Naive thymus-derived CD4-positive, alpha-beta T cell (primary cell): ENCODE data around the gene FAM161B. TPM values are rescaled to one million over a fixed set of nuclear protein-coding genes. Genes with fewer than 3 reads are reported as not detected.

Experiments used
- ATAC-seq: fragments of 150-1000 bp; cut with Tn5 transposase; 2 replicates; pipeline ENCODE4 v1.10.0; 2021; ENCODE audit warnings: mild to moderate bottlenecking, moderate library complexity
- CTCF ChIA-PET: fragments of 350-600 bp; sonication (Branson Sonifier 250); formaldehyde crosslinking; loops from one replicate; lab custom pipeline; 2021; ENCODE audit warnings: antibody characterized with exemption; lab: Charles Lee
- POLR2A ChIA-PET: fragments of 350-600 bp; sonication (Branson Sonifier 250); formaldehyde crosslinking; loops from one replicate; lab custom pipeline; 2021; ENCODE audit warnings: antibody characterized with exemption, inconsistent platforms; lab: Charles Lee
- DNase-seq, 9 donors: peaks; one replicate each; pipeline versions ENCODE4 v3.0.0 to v3.0.0-alpha.2; 2020 to 2022; ENCODE audit warnings: mixed read lengths in 1 of 9
- H3K27ac ChIP-seq: one replicate; pipeline ENCODE4 v1.7.0; 2013; ENCODE audit warnings: mild to moderate bottlenecking, low read depth, low read length, moderate library complexity
- H3K27me3 ChIP-seq, 2 donors: one replicate each; pipeline ENCODE4 v1.7.0; 2013; ENCODE audit warnings: low read length in 2 of 2, mild to moderate bottlenecking in 2 of 2, moderate library complexity in 2 of 2; ENCODE audit not compliant: control insufficient read depth in 2 of 2, insufficient read depth in 2 of 2
- H3K36me3 ChIP-seq, 3 experiments: 1 replicate in 2 of 3; 2 replicates in 1 of 3; pipeline ENCODE4 v1.7.0; 2013; ENCODE audit warnings: low read length in 3 of 3, mild to moderate bottlenecking in 3 of 3, moderate library complexity in 1 of 3; ENCODE audit not compliant: insufficient read depth in 3 of 3, control insufficient read depth in 2 of 3
- H3K4me1 ChIP-seq, 2 donors: one replicate each; pipeline ENCODE4 v1.7.0; 2013; ENCODE audit warnings: low read length in 2 of 2, mild to moderate bottlenecking in 2 of 2, moderate library complexity in 1 of 2; ENCODE audit not compliant: control insufficient read depth in 2 of 2, insufficient read depth in 2 of 2
- H3K4me3 ChIP-seq: 2 replicates; pipeline ENCODE4 v1.7.0; 2013; ENCODE audit warnings: mild to moderate bottlenecking, low read length
- H3K9me3 ChIP-seq, 3 experiments: 1 replicate in 2 of 3; 2 replicates in 1 of 3; pipeline ENCODE4 v1.7.0; 2013; ENCODE audit warnings: low read length in 3 of 3; ENCODE audit not compliant: control insufficient read depth in 2 of 3
- H3K27ac Mint-ChIP-seq, 9 donors: one replicate each; pipeline ENCODE4 v1.8.0; 2020 to 2022; ENCODE audit warnings: mixed read lengths in 9 of 9, mild to moderate bottlenecking in 8 of 9, moderate library complexity in 5 of 9, inconsistent platforms in 2 of 9
- H3K27me3 Mint-ChIP-seq, 5 donors: one replicate each; pipeline ENCODE4 v1.8.0; 2021 to 2022; ENCODE audit warnings: mixed read lengths in 5 of 5, mild to moderate bottlenecking in 1 of 5
- H3K36me3 Mint-ChIP-seq, 5 donors: one replicate each; pipeline ENCODE4 v1.8.0; 2020 to 2022; ENCODE audit warnings: mixed read lengths in 5 of 5, mild to moderate bottlenecking in 3 of 5, inconsistent platforms in 1 of 5
- H3K4me1 Mint-ChIP-seq, 7 donors: one replicate each; pipeline ENCODE4 v1.8.0; 2020 to 2022; ENCODE audit warnings: mixed read lengths in 7 of 7, mild to moderate bottlenecking in 3 of 7, inconsistent platforms in 1 of 7
- H3K4me3 Mint-ChIP-seq, 10 donors: one replicate each; pipeline ENCODE4 v1.8.0; 2020 to 2022; ENCODE audit warnings: mild to moderate bottlenecking in 10 of 10, mixed read lengths in 10 of 10, moderate library complexity in 6 of 10, inconsistent platforms in 2 of 10
- H3K9me3 Mint-ChIP-seq, 11 donors: one replicate each; pipeline ENCODE4 v1.8.0; 2020 to 2022; ENCODE audit warnings: mixed read lengths in 11 of 11, mild to moderate bottlenecking in 4 of 11, inconsistent platforms in 1 of 11, moderate library complexity in 1 of 11
- intact Hi-C, 2 donors: fragments of 100-400 bp; cut with micrococcal nuclease; formaldehyde crosslinking; loops; one replicate each; pipeline ENCODE4 v1.15.1; 2023
- polyA plus RNA-seq, 2 donors: library from polyadenylated mRNA; unstranded; fragments of 300-500 nt; fragmentation: Illumina TruSeq; gene quantifications; one replicate each; pipeline ENCODE4 v1.2.3, GENCODE V29; 2021
- total RNA-seq, 6 experiments: library from RNA in 5 of 6; stranded (reverse) in 5 of 6; gene quantifications; 1 replicate in 5 of 6; 2 replicates in 1 of 6; pipeline ENCODE4 v1.2.3 and lab custom pipeline; 2021 to 2026

The FAM161B gene
- total and polyA plus RNA-seq, 7 experiments from 2014 or later: 1.7 to 6.6 (median 3.7) TPM

GRCh38 chr14:73973497-73973896 lies 23.6 kb upstream of the FAM161B start:
- intact Hi-C loops: no loop called here
- Histone ChIP-seq H3K4me1 (no peaks in the 10 kb centered on the region), H3K27ac (no peak overlapping the region), H3K4me3 (no peak overlapping the region), H3K27me3 (no peaks in the 10 kb centered on the region), H3K9me3 (no peaks in the 10 kb centered on the region), H3K36me3 (peaks cover 0 to 24% (median 0%) of the 10 kb centered on the region in 3 experiments)
- ChIA-PET CTCF (no interaction called here), POLR2A (no interaction called here)
- Mint-ChIP-seq H3K4me3 (no peak overlapping the region), H3K27ac (no peak overlapping the region), H3K27me3 (no peaks in the 10 kb centered on the region), H3K9me3 (no peaks in the 10 kb centered on the region), H3K36me3 (peaks cover 0 to 23% (median 0%) of the 10 kb centered on the region in 5 donors), H3K4me1 (no peaks in the 10 kb centered on the region)
- ATAC-seq (no peak), DNase-seq (no peak)

- Mint-ChIP-seq H3K36me3 (peaks cover 0 to 25% (median 0%) of the 10 kb centered on the region in 5 donors), H3K27ac (peak overlapping the region in 1 of 9 donors; percentile 58), H3K4me3 (no peak overlapping the region), H3K4me1 (no peaks in the 10 kb centered on the region), H3K27me3 (no peaks in the 10 kb centered on the region), H3K9me3 (no peaks in the 10 kb centered on the region)
- ChIA-PET CTCF (no interaction called here), POLR2A (no interaction called here)
- ATAC-seq (no peak), DNase-seq (no peak)
- Histone ChIP-seq H3K4me1 (no peaks in the 10 kb centered on the region), H3K36me3 (peaks cover 0 to 16% (median 0%) of the 10 kb centered on the region in 3 experiments), H3K27ac (no peak overlapping the region), H3K9me3 (no peaks in the 10 kb centered on the region), H3K4me3 (no peak overlapping the region), H3K27me3 (no peaks in the 10 kb centered on the region)
- intact Hi-C loops: no loop called here
These were observed 19.0 kb upstream of the FAM161B start for GRCh38 chr14:73968885-73969284.

GRCh38 chr14:73965216-73965615 lies 15.3 kb upstream of the FAM161B start:
- POLR2A ChIA-PET: interaction anchor here (1.2 kb wide), 1 partner anchor 15 kb away, joined by 5 read pairs; the partner anchor contains the start of genes COQ6 and FAM161B
- H3K27ac ChIP-seq: no peak overlapping the region
- no peaks in the 10 kb centered on the region for H3K27me3 Mint-ChIP-seq

GRCh38 chr14:73961192-73961591 lies 11.3 kb upstream of the FAM161B start:
- Histone ChIP-seq H3K4me3 (no peak overlapping the region), H3K9me3 (no peaks in the 10 kb centered on the region), H3K27me3 (no peaks in the 10 kb centered on the region), H3K4me1 (no peaks in the 10 kb centered on the region), H3K27ac (no peak overlapping the region), H3K36me3 (peaks cover 4 to 70% (median 15%) of the 10 kb centered on the region in 3 experiments)
- H3K27ac Mint-ChIP-seq: no peak overlapping the region
- no peak overlapping the region for H3K4me3 Mint-ChIP-seq
- DNase-seq (no peak), ATAC-seq (no peak)
- peaks cover 10 to 47% (median 12%) of the 10 kb centered on the region in 5 donors for H3K36me3 Mint-ChIP-seq
- ChIA-PET CTCF (no interaction called here), POLR2A (interaction anchor here (1.0 kb wide), 1 partner anchor 11 kb away, joined by 3 read pairs; the partner anchor contains the start of genes COQ6 and FAM161B)
- no peaks in the 10 kb centered on the region for H3K4me1 Mint-ChIP-seq
- no peaks in the 10 kb centered on the region for H3K9me3 Mint-ChIP-seq
- no peaks in the 10 kb centered on the region for H3K27me3 Mint-ChIP-seq
- intact Hi-C loops: no loop called here

More at GRCh38 chr14:73965216-73965615, 15.3 kb upstream of the FAM161B start:
- H3K36me3 Mint-ChIP-seq: peaks cover 8 to 39% (median 10%) of the 10 kb centered on the region in 5 donors
- Histone ChIP-seq H3K27me3 (no peaks in the 10 kb centered on the region), H3K36me3 (peaks cover 4 to 42% (median 4%) of the 10 kb centered on the region in 3 experiments), H3K4me3 (no peak overlapping the region), H3K4me1 (no peaks in the 10 kb centered on the region), H3K9me3 (no peaks in the 10 kb centered on the region)
- no peaks in the 10 kb centered on the region for H3K9me3 Mint-ChIP-seq
- CTCF ChIA-PET: no interaction called here
- DNase-seq (no peak), ATAC-seq (no peak)
- no peaks in the 10 kb centered on the region for H3K4me1 Mint-ChIP-seq
- no peak overlapping the region for H3K4me3 Mint-ChIP-seq
- intact Hi-C loops: no loop called here
- H3K27ac Mint-ChIP-seq: peak overlapping the region in 5 of 9 donors; percentile 34 to 76 (median 56)

- CTCF ChIA-PET: no interaction called here
- no peak overlapping the region for H3K4me3 ChIP-seq
- H3K36me3 Mint-ChIP-seq: peaks cover 12 to 47% (median 16%) of the 10 kb centered on the region in 5 donors
These were observed 8.7 kb upstream of the FAM161B start for GRCh38 chr14:73958591-73958990.

GRCh38 chr14:73955674-73956073 lies 5.8 kb upstream of the FAM161B start:
- ATAC-seq (no peak), DNase-seq (no peak)
- H3K36me3 Mint-ChIP-seq: peaks cover 5 to 37% (median 13%) of the 10 kb centered on the region in 5 donors
- CTCF ChIA-PET: no interaction called here
- H3K27me3 ChIP-seq: no peaks in the 10 kb centered on the region
- H3K27ac ChIP-seq: no peak overlapping the region
- peaks cover 6 to 60% (median 24%) of the 10 kb centered on the region in 3 experiments for H3K36me3 ChIP-seq
- no peak overlapping the region for H3K4me3 Mint-ChIP-seq
- peaks cover 0 to 3% of the 10 kb centered on the region in 2 donors for H3K4me1 ChIP-seq
- H3K4me3 ChIP-seq: no peak overlapping the region
- POLR2A ChIA-PET: no interaction called here
- intact Hi-C loops: no loop called here
- H3K9me3 Mint-ChIP-seq: peaks cover 0 to 2% (median 0%) of the 10 kb centered on the region in 11 donors
- no peaks in the 10 kb centered on the region for H3K27me3 Mint-ChIP-seq
- H3K27ac Mint-ChIP-seq: peak overlapping the region in 1 of 9 donors; percentile 25
- no peaks in the 10 kb centered on the region for H3K9me3 ChIP-seq
- H3K4me1 Mint-ChIP-seq: peaks cover 5 to 18% (median 11%) of the 10 kb centered on the region in 7 donors

More at GRCh38 chr14:73958591-73958990, 8.7 kb upstream of the FAM161B start:
- ATAC-seq (no peak), DNase-seq (no peak)
- H3K27me3 ChIP-seq: no peaks in the 10 kb centered on the region
- no peak overlapping the region for H3K27ac ChIP-seq
- Mint-ChIP-seq H3K9me3 (no peaks in the 10 kb centered on the region), H3K27ac (peak overlapping the region in 1 of 9 donors; percentile 61), H3K4me1 (peaks cover 0 to 6% (median 0%) of the 10 kb centered on the region in 7 donors), H3K4me3 (no peak overlapping the region), H3K27me3 (no peaks in the 10 kb centered on the region)
- H3K36me3 ChIP-seq: peaks cover 9 to 83% (median 24%) of the 10 kb centered on the region in 3 experiments
- intact Hi-C loops: no loop called here
- POLR2A ChIA-PET: interaction anchor here (0.6 to 0.8 kb wide), 2 partner anchors 23 to 274 kb away, joined by 3 read pairs; no protein-coding TSS in a partner anchor
- no peaks in the 10 kb centered on the region for H3K4me1 ChIP-seq
- no peaks in the 10 kb centered on the region for H3K9me3 ChIP-seq

- H3K27ac Mint-ChIP-seq: no peak overlapping the region
- H3K36me3 Mint-ChIP-seq: peaks cover 0 to 24% (median 7%) of the 10 kb centered on the region in 5 donors
- no peaks in the 10 kb centered on the region for H3K27me3 Mint-ChIP-seq
These were observed 3.8 kb upstream of the FAM161B start for GRCh38 chr14:73953731-73954130.

More at GRCh38 chr14:73953731-73954130, 3.8 kb upstream of the FAM161B start:
- H3K4me1 Mint-ChIP-seq: peaks cover 5 to 26% (median 23%) of the 10 kb centered on the region in 7 donors
- no peak overlapping the region for H3K4me3 Mint-ChIP-seq
- H3K36me3 ChIP-seq: peaks cover 5 to 41% (median 18%) of the 10 kb centered on the region in 3 experiments
- ATAC-seq: no peak
- intact Hi-C loops: no loop called here
- CTCF ChIA-PET: no interaction called here
- DNase-seq: no peak
- peaks cover 0 to 2% (median 0%) of the 10 kb centered on the region in 11 donors for H3K9me3 Mint-ChIP-seq
- H3K9me3 ChIP-seq: no peaks in the 10 kb centered on the region
- POLR2A ChIA-PET: interaction anchor here (1.0 kb wide), 1 partner anchor 69 kb away, joined by 3 read pairs; no protein-coding TSS in a partner anchor
- no peaks in the 10 kb centered on the region for H3K27me3 ChIP-seq
- peaks cover 0 to 4% of the 10 kb centered on the region in 2 donors for H3K4me1 ChIP-seq
- H3K27ac ChIP-seq: no peak overlapping the region
- no peak overlapping the region for H3K4me3 ChIP-seq
